Measurements from ENCODE around the gene POLR2I.

The POLR2I gene

DNA sequence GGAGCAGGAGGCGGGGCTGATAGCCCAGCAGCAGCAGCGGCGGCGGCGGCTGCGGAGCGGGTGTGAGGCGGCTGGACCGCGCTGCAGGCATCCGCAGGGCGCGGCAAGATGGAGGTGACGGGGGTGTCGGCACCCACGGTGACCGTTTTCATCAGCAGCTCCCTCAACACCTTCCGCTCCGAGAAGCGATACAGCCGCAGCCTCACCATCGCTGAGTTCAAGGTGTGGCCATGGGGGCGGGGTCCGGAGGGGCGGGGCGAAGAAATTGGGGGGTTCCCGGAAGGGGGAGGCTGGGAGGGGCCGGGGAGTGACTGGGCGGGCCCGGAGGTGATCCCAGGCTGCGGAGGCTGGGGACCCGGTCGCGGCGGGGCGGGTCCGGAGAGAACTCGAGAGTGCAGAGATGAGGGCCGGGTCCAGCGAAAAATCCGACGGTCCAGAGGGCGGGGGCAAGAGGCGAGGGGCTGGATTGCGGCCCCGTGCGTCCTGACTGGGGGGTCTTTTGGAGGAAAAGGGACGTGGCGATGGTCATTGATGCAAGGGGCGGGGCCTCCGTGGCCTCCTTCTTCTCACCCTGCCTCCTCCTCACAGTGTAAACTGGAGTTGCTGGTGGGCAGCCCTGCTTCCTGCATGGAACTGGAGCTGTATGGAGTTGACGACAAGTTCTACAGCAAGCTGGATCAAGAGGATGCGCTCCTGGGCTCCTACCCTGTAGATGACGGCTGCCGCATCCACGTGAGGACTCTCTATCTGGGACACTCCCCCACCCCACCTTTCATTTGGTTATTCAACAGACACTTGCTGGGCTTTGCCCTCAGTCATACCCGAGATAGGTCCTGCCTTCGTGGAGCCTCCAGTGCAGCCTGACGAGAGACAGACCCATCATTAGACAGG is 1.0 kb upstream of the POLR2I start, which contains the start of gene TBCB:
TSS of gene TBCB (plus strand) at position 16 of the 891 bp plus-strand sequence. CDS start at position 109, 93 bp downstream.
- Histone ChIP-seq H3K36me3 (ENCODE audit: control insufficient read depth in 5 of 5, insufficient read depth in 5 of 5, low read length in 5 of 5) (peaks cover 0 to 49% (median 36%) of the 10 kb centered on the region in 5 donors), H3K4me3 (ENCODE audit: low read depth in 1 of 5, low read length in 5 of 5) (peak within 1 kb of the TSS; percentile 78 to 92 (median 88)), H3K27ac (ENCODE audit: low read depth, low read length) (peak within 1 kb of the TSS; percentile 84), H3K4me1 (ENCODE audit: control insufficient read depth in 5 of 5, insufficient read depth in 5 of 5, low read length in 5 of 5) (peaks cover 8 to 30% (median 23%) of the 10 kb centered on the region in 5 donors), H3K9me3 (ENCODE audit: control insufficient read depth in 5 of 5, low read length in 5 of 5) (no peaks in the 10 kb centered on the region), H3K27me3 (ENCODE audit: control insufficient read depth in 5 of 5, insufficient read depth in 4 of 5, low read length in 5 of 5) (no peaks in the 10 kb centered on the region), H3K9ac (ENCODE audit: low read length in 5 of 5) (peak within 1 kb of the TSS; percentile 85 to 89 (median 86))

- Histone ChIP-seq H3K36me3 (ENCODE audit: control insufficient read depth in 5 of 5, insufficient read depth in 5 of 5, low read length in 5 of 5) (peaks cover 0 to 42% (median 32%) of the 10 kb centered on the region in 5 donors), H3K27me3 (ENCODE audit: control insufficient read depth in 5 of 5, insufficient read depth in 4 of 5, low read length in 5 of 5) (no peaks in the 10 kb centered on the region), H3K27ac (ENCODE audit: low read depth, low read length) (peak overlapping the region; percentile 84), H3K9me3 (ENCODE audit: control insufficient read depth in 5 of 5, low read length in 5 of 5) (no peaks in the 10 kb centered on the region), H3K9ac (ENCODE audit: low read length in 5 of 5) (peak overlapping the region; percentile 85 to 89 (median 86)), H3K4me3 (ENCODE audit: low read depth in 1 of 5, low read length in 5 of 5) (peak overlapping the region; percentile 78 to 92 (median 88)), H3K4me1 (ENCODE audit: control insufficient read depth in 5 of 5, insufficient read depth in 5 of 5, low read length in 5 of 5) (peaks cover 8 to 30% (median 23%) of the 10 kb centered on the region in 5 donors)
These were observed 568 bp downstream of the POLR2I start for GRCh38 chr19:36113894-36114720.

DNA sequence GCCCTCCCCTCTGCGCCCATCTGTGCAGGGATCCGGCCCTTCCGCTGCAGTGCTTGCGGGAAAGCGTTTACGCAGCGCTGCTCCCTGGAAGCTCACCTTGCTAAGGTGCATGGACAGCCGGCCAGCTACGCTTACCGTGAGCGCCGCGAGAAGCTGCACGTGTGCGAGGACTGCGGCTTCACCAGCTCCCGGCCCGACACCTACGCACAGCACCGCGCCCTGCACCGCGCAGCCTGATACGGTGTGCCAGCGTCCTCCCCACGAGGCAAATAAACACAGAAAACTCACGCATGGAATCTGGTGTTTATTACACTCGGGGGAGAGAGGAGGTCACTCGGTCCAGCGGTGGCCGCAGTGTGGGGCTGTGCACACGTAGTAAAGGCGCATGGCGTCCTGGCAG is 1.2 kb downstream of the POLR2I start:
- H3K36me3 ChIP-seq (ENCODE audit: control insufficient read depth in 5 of 5, insufficient read depth in 5 of 5, low read length in 5 of 5): peaks cover 0 to 35% (median 25%) of the 10 kb centered on the region in 5 donors
- H3K9ac ChIP-seq (ENCODE audit: low read length in 5 of 5): peak overlapping the region in 1 of 5 donors; percentile 85
- peak overlapping the region in 3 of 5 donors; percentile 78 to 88 (median 81) for H3K4me3 ChIP-seq (ENCODE audit: low read depth in 1 of 5, low read length in 5 of 5)
- no peaks in the 10 kb centered on the region for H3K9me3 ChIP-seq (ENCODE audit: control insufficient read depth in 5 of 5, low read length in 5 of 5)
- H3K4me1 ChIP-seq (ENCODE audit: control insufficient read depth in 5 of 5, insufficient read depth in 5 of 5, low read length in 5 of 5): peaks cover 8 to 30% (median 23%) of the 10 kb centered on the region in 5 donors
- H3K27me3 ChIP-seq (ENCODE audit: control insufficient read depth in 5 of 5, insufficient read depth in 4 of 5, low read length in 5 of 5): no peaks in the 10 kb centered on the region
- no peak overlapping the region for H3K27ac ChIP-seq (ENCODE audit: low read depth, low read length)

- Histone ChIP-seq H3K4me1 (ENCODE audit: control insufficient read depth in 5 of 5, insufficient read depth in 5 of 5, low read length in 5 of 5) (peaks cover 8 to 30% (median 23%) of the 10 kb centered on the region in 5 donors), H3K36me3 (ENCODE audit: control insufficient read depth in 5 of 5, insufficient read depth in 5 of 5, low read length in 5 of 5) (peaks cover 0 to 34% (median 21%) of the 10 kb centered on the region in 5 donors), H3K9ac (ENCODE audit: low read length in 5 of 5) (no peak overlapping the region), H3K27me3 (ENCODE audit: control insufficient read depth in 5 of 5, insufficient read depth in 4 of 5, low read length in 5 of 5) (no peaks in the 10 kb centered on the region), H3K27ac (ENCODE audit: low read depth, low read length) (no peak overlapping the region), H3K4me3 (ENCODE audit: low read depth in 1 of 5, low read length in 5 of 5) (no peak overlapping the region), H3K9me3 (ENCODE audit: control insufficient read depth in 5 of 5, low read length in 5 of 5) (no peaks in the 10 kb centered on the region)
These were observed 2.0 kb downstream of the POLR2I start for GRCh38 chr19:36112678-36113077.

- peaks cover 5 to 23% (median 20%) of the 10 kb centered on the region in 5 donors for H3K4me1 ChIP-seq (ENCODE audit: control insufficient read depth in 5 of 5, insufficient read depth in 5 of 5, low read length in 5 of 5)
- no peak overlapping the region for H3K27ac ChIP-seq (ENCODE audit: low read depth, low read length)
- no peaks in the 10 kb centered on the region for H3K27me3 ChIP-seq (ENCODE audit: control insufficient read depth in 5 of 5, insufficient read depth in 4 of 5, low read length in 5 of 5)
- H3K4me3 ChIP-seq (ENCODE audit: low read depth in 1 of 5, low read length in 5 of 5): no peak overlapping the region
- H3K9ac ChIP-seq (ENCODE audit: low read length in 5 of 5): peak overlapping the region in 1 of 5 donors; percentile 30
- H3K36me3 ChIP-seq (ENCODE audit: control insufficient read depth in 5 of 5, insufficient read depth in 5 of 5, low read length in 5 of 5): peaks cover 0 to 41% (median 19%) of the 10 kb centered on the region in 5 donors
- no peaks in the 10 kb centered on the region for H3K9me3 ChIP-seq (ENCODE audit: control insufficient read depth in 5 of 5, low read length in 5 of 5)
These were observed 3.5 kb downstream of the POLR2I start for GRCh38 chr19:36111200-36111539.

DNA sequence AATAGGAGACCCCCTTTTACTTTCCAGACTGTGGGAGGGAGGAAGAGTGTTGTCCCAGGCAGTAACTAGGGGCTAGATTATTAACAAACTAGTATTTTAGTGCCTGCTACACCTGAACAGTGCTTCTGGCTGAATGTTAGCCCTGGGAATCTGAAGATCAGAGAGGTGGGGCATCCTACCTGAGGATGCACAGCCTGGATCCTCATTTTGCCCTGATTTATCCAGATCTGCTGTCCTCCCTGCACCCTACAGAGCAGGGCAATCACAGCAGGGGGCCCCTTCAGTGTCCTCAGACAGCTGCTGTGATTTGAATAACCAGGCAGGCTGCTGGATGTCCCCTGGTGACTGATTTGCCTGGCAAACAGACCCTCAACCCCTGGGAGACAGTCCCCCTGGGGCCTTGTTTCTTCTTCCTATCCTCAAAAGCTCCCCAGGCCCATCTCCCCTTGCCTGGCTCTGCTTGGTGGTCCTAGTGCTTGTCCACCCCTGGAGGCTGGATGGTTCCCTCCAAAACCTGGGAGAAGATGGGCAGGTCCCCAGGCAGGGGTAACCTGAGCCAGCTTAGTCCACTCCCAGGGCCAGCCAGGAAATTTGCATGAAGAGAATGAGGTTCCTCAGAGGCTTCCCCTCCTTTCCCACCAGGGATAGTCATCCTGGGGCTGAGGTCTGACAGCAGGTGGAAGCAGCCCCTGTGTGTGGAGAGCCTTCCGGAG is 4.0 kb downstream of the POLR2I start, which contains the start of gene OVOL3:
TSS of gene OVOL3 (plus strand) at position 657 of the 713 bp plus-strand sequence. CDS start 60 bp downstream, outside the sequence.
- no peak within 1 kb of the TSS for H3K4me3 ChIP-seq (ENCODE audit: low read depth in 1 of 5, low read length in 5 of 5)
- H3K9me3 ChIP-seq (ENCODE audit: control insufficient read depth in 5 of 5, low read length in 5 of 5): no peaks in the 10 kb centered on the region
- H3K27me3 ChIP-seq (ENCODE audit: control insufficient read depth in 5 of 5, insufficient read depth in 4 of 5, low read length in 5 of 5): no peaks in the 10 kb centered on the region
- no peak within 1 kb of the TSS for H3K27ac ChIP-seq (ENCODE audit: low read depth, low read length)
- peak within 1 kb of the TSS in 1 of 5 donors; percentile 30 for H3K9ac ChIP-seq (ENCODE audit: low read length in 5 of 5)
- H3K36me3 ChIP-seq (ENCODE audit: control insufficient read depth in 5 of 5, insufficient read depth in 5 of 5, low read length in 5 of 5): peaks cover 0 to 41% (median 19%) of the 10 kb centered on the region in 5 donors
- peaks cover 1 to 17% (median 15%) of the 10 kb centered on the region in 5 donors for H3K4me1 ChIP-seq (ENCODE audit: control insufficient read depth in 5 of 5, insufficient read depth in 5 of 5, low read length in 5 of 5)

DNA sequence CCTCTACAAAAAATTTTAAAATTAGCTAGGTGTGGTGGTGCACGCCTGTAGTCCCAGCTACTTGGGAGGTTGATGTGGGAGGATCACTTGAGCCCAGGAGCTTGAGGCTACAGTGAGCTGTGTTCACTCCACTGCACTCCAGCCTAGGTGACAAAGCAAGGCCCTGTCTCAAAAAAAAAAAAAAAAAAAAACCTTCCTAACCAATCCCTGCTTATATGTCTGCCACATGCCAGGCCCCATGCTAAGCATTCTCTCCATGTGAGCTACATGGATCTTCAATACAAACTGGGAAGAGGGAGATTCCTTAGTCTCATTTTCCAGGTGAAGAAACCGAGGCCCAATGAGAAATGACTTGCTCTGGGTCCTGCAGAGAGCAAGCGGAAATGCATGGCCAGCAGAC is 6.0 kb downstream of the POLR2I start:
- Histone ChIP-seq H3K27me3 (ENCODE audit: control insufficient read depth in 5 of 5, insufficient read depth in 4 of 5, low read length in 5 of 5) (no peaks in the 10 kb centered on the region), H3K36me3 (ENCODE audit: control insufficient read depth in 5 of 5, insufficient read depth in 5 of 5, low read length in 5 of 5) (peaks cover 0 to 46% (median 23%) of the 10 kb centered on the region in 5 donors), H3K27ac (ENCODE audit: low read depth, low read length) (no peak overlapping the region), H3K9me3 (ENCODE audit: control insufficient read depth in 5 of 5, low read length in 5 of 5) (no peaks in the 10 kb centered on the region), H3K4me1 (ENCODE audit: control insufficient read depth in 5 of 5, insufficient read depth in 5 of 5, low read length in 5 of 5) (peaks cover 0 to 4% (median 4%) of the 10 kb centered on the region in 5 donors), H3K4me3 (ENCODE audit: low read depth in 1 of 5, low read length in 5 of 5) (no peak overlapping the region), H3K9ac (ENCODE audit: low read length in 5 of 5) (no peak overlapping the region)

DNA sequence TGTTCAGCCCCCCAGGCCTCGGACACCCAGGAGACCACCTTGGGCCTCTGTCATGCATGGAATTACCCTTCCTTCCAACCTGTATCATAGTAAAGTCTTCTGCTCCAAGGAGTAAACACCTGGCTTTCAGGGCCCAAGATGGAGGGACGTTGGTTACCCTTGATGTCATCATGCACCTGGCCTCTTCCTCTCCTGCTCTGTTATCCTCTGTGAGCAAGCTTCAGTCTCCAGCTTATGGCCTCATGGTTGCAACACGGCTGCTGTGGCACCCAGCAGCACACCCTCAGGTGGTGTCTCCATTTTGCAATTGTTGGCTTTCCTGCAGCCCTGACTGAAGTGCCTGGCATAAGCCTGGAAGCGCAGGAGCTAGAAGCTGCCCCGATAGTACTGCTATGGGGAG is 7.7 kb downstream of the POLR2I start:
- Histone ChIP-seq H3K4me3 (ENCODE audit: low read depth in 1 of 5, low read length in 5 of 5) (no peak overlapping the region), H3K4me1 (ENCODE audit: control insufficient read depth in 5 of 5, insufficient read depth in 5 of 5, low read length in 5 of 5) (no peaks in the 10 kb centered on the region), H3K9ac (ENCODE audit: low read length in 5 of 5) (no peak overlapping the region), H3K27ac (ENCODE audit: low read depth, low read length) (no peak overlapping the region), H3K36me3 (ENCODE audit: control insufficient read depth in 5 of 5, insufficient read depth in 5 of 5, low read length in 5 of 5) (peaks cover 0 to 30% (median 12%) of the 10 kb centered on the region in 5 donors), H3K9me3 (ENCODE audit: control insufficient read depth in 5 of 5, low read length in 5 of 5) (no peaks in the 10 kb centered on the region), H3K27me3 (ENCODE audit: control insufficient read depth in 5 of 5, insufficient read depth in 4 of 5, low read length in 5 of 5) (no peaks in the 10 kb centered on the region)

DNA sequence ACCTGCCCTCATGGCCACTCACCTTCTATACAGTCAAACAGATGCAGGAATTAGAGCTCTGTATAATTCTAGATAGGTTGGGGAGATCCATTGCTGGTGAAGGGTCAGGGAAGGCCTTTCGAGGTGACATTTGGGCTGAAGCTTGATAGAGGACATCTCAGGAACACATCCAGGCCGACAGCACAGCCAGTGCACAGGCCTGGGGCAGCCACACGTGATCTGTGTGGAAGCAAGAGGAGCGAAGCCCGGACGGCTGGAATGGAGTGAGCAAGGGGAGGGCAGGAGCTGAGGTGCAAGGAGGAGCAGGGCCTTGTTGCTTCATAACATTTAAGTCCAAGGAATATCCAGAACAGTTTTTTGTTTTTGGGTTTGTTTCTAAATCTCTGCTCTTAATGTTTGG is 8.2 kb downstream of the POLR2I start:
- no peak overlapping the region for H3K27ac ChIP-seq (ENCODE audit: low read depth, low read length)
- H3K9me3 ChIP-seq (ENCODE audit: control insufficient read depth in 5 of 5, low read length in 5 of 5): no peaks in the 10 kb centered on the region
- H3K4me3 ChIP-seq (ENCODE audit: low read depth in 1 of 5, low read length in 5 of 5): no peak overlapping the region
- peaks cover 0 to 28% (median 9%) of the 10 kb centered on the region in 5 donors for H3K36me3 ChIP-seq (ENCODE audit: control insufficient read depth in 5 of 5, insufficient read depth in 5 of 5, low read length in 5 of 5)
- no peaks in the 10 kb centered on the region for H3K4me1 ChIP-seq (ENCODE audit: control insufficient read depth in 5 of 5, insufficient read depth in 5 of 5, low read length in 5 of 5)
- H3K27me3 ChIP-seq (ENCODE audit: control insufficient read depth in 5 of 5, insufficient read depth in 4 of 5, low read length in 5 of 5): no peaks in the 10 kb centered on the region
- no peak overlapping the region for H3K9ac ChIP-seq (ENCODE audit: low read length in 5 of 5)

Data from subcutaneous abdominal adipose tissue (tissue), 5 donors.